HL-60 (cell line): ENCODE measurements around the gene TBC1D23.
"Not testable (repeated sequence)": the region's sequence is repeated elsewhere in the genome, so short reads cannot be mapped to it uniquely, and the experiment has no call there.

Source experiments
- DNase-seq, 2 experiments: peaks; one replicate each; pipeline ENCODE4 v3.0.0-alpha.2; 2010 to 2020; ENCODE audit warnings: low read depth in 1 of 2, low spot score in 1 of 2
- H3K27ac ChIP-seq: fragments of 250-450 bp; sonication (Bioruptor Pico); replicated peaks from 2 replicates; pipeline ENCODE4 v1.5.1; 2020; ENCODE audit warnings: mild to moderate bottlenecking, moderate library complexity
- H3K27me3 ChIP-seq: fragments of 250-450 bp; sonication (Bioruptor Pico); 2 replicates; pipeline ENCODE4 v1.5.1; 2021; ENCODE audit warnings: mild to moderate bottlenecking, moderate library complexity; ENCODE audit not compliant: insufficient read depth, poor library complexity, severe bottlenecking
- H3K4me3 ChIP-seq: replicated peaks from 2 replicates; pipeline ENCODE4 v1.5.1; 2011; ENCODE audit warnings: mild to moderate bottlenecking, control low read depth, low read length; ENCODE audit not compliant: insufficient read depth
- CTCF ChIP-seq: IDR thresholded peaks from one replicate; pipeline ENCODE4 v1.5.1; 2011; ENCODE audit warnings: low read length, control low read depth, inconsistent platforms; ENCODE audit not compliant: insufficient read depth
- GABPA ChIP-seq: IDR thresholded peaks from 2 replicates; pipeline ENCODE4 v1.6.1; 2012; ENCODE audit warnings: low read depth
- POLR2AphosphoS5 ChIP-seq: IDR thresholded peaks from 2 replicates; pipeline ENCODE4 v1.6.1; 2012; ENCODE audit warnings: low read depth
- REST ChIP-seq: IDR thresholded peaks from 2 replicates; pipeline ENCODE4 v1.6.1; 2012; ENCODE audit warnings: low read depth; ENCODE audit not compliant: insufficient replicate concordance
- SPI1 ChIP-seq: IDR thresholded peaks from 2 replicates; pipeline ENCODE4 v1.6.1; 2012; ENCODE audit warnings: low read depth, mild to moderate bottlenecking, borderline replicate concordance

Gene TBC1D23

GRCh38 chr3:100339786-100340185 lies 79.0 kb downstream of the TBC1D23 start:
- no peak overlapping the region for H3K4me3 ChIP-seq

GRCh38 chr3:100340527-100340926 lies 79.7 kb downstream of the TBC1D23 start:
- no peak overlapping the region for H3K4me3 ChIP-seq
- TF ChIP-seq SPI1 (no peak), POLR2AphosphoS5 (no peak), CTCF (no peak), REST (no peak), GABPA (no peak)
- H3K27ac ChIP-seq = no peak overlapping the region
- H3K27me3 ChIP-seq = no peaks in the 10 kb centered on the region
- no peak for DNase-seq

More at GRCh38 chr3:100339786-100340185, 79.0 kb downstream of the TBC1D23 start:
- Histone ChIP-seq H3K27me3 (no peaks in the 10 kb centered on the region), H3K27ac (no peak overlapping the region)
- no peak for DNase-seq
- no peak for TF ChIP-seq SPI1
- no peak for TF ChIP-seq REST
- no peak for TF ChIP-seq CTCF
- no peak for TF ChIP-seq POLR2AphosphoS5
- TF ChIP-seq GABPA = no peak

- no peak for TF ChIP-seq SPI1
- TF ChIP-seq GABPA = no peak
- TF ChIP-seq REST = no peak
- TF ChIP-seq CTCF = no peak
- no peak for TF ChIP-seq POLR2AphosphoS5
- DNase-seq = no peak
- Histone ChIP-seq H3K4me3 (no peak overlapping the region), H3K27me3 (no peaks in the 10 kb centered on the region), H3K27ac (no peak overlapping the region)
Measured at GRCh38 chr3:100348727-100349126, 87.9 kb downstream of the TBC1D23 start.

- not testable (repeated sequence) for H3K4me3 ChIP-seq, H3K27ac ChIP-seq, DNase-seq, H3K27me3 ChIP-seq
Measured at GRCh38 chr3:100351770-100352169, 91.0 kb downstream of the TBC1D23 start.
